Fibroblast of peridontal ligament (primary cell): ENCODE data around the gene TFAP2B.

Experiments used
- DNase-seq: peaks from one replicate; pipeline ENCODE4 v3.0.0-alpha.2; 2010; ENCODE audit errors: extremely low read depth

Gene TFAP2B

GRCh38 chr6:50824552-50824951, 5.9 kb downstream of the TFAP2B start:
- no peak for DNase-seq

- no peak for DNase-seq
Measured at GRCh38 chr6:50825375-50826036, 6.8 kb downstream of the TFAP2B start.

- no peak for DNase-seq
Measured at GRCh38 chr6:50826037-50826761, 7.5 kb downstream of the TFAP2B start.

- DNase-seq: no peak
Measured at GRCh38 chr6:50826803-50827202, 8.1 kb downstream of the TFAP2B start.

- DNase-seq: no peak
Measured at GRCh38 chr6:50829049-50829448, 10.4 kb downstream of the TFAP2B start.

GRCh38 chr6:50829898-50830444, 11.3 kb downstream of the TFAP2B start:
- DNase-seq: no peak

GRCh38 chr6:50831186-50831585, 12.5 kb downstream of the TFAP2B start:
- DNase-seq: no peak

- no peak for DNase-seq
Measured at GRCh38 chr6:50832912-50833311, 14.2 kb downstream of the TFAP2B start.

- no peak for DNase-seq
Measured at GRCh38 chr6:50834929-50835410, 16.3 kb downstream of the TFAP2B start.

GRCh38 chr6:50836231-50836630, 17.6 kb downstream of the TFAP2B start:
- no peak for DNase-seq

GRCh38 chr6:50837589-50838445, 19.1 kb downstream of the TFAP2B start:
- DNase-seq: no peak

- DNase-seq: no peak
Measured at GRCh38 chr6:50840112-50840810, 21.6 kb downstream of the TFAP2B start.

GRCh38 chr6:50840811-50841192, 22.1 kb downstream of the TFAP2B start:
- no peak for DNase-seq

GRCh38 chr6:50842446-50842845, 23.8 kb downstream of the TFAP2B start:
- no peak for DNase-seq

GRCh38 chr6:50842861-50843384, 24.3 kb downstream of the TFAP2B start:
- no peak for DNase-seq

- DNase-seq: no peak
Measured at GRCh38 chr6:50843842-50844241, 25.2 kb downstream of the TFAP2B start.

- DNase-seq: no peak
Measured at GRCh38 chr6:50845499-50846143, 26.9 kb downstream of the TFAP2B start.

- DNase-seq: no peak
Measured at GRCh38 chr6:50846144-50846851, 27.6 kb downstream of the TFAP2B start.

GRCh38 chr6:50846852-50847155, 28.1 kb downstream of the TFAP2B start:
- no peak for DNase-seq

- DNase-seq: no peak
Measured at GRCh38 chr6:50847890-50848594, 29.4 kb downstream of the TFAP2B start.
